ENCODE data around the gene GREB1.

DNA sequence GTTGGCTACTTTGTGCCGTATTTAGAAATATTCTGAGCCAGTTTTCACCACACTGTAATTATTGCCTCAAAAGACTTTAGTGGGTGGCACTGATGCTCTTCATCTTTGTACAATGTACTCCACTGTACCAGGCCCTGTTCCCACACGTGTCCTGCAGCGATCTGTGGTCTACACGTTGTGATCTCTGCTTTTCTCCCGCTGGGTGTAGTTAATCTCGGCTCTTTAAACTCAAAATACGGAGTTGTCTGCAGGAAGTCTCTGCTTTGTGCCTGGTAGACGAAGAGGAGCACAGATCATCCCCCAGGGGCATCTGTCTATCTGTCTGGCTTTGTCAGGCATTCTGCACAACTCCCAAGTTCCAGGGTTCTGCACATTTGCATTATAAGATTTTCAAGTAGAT lies 12.1 kb upstream of the GREB1 start:
- TF ChIP-seq EZH2 (IDR thresholded peaks at IDR 0.05; ENCODE audit: low read depth), result no peak
- TF ChIP-seq, protein P1, sequence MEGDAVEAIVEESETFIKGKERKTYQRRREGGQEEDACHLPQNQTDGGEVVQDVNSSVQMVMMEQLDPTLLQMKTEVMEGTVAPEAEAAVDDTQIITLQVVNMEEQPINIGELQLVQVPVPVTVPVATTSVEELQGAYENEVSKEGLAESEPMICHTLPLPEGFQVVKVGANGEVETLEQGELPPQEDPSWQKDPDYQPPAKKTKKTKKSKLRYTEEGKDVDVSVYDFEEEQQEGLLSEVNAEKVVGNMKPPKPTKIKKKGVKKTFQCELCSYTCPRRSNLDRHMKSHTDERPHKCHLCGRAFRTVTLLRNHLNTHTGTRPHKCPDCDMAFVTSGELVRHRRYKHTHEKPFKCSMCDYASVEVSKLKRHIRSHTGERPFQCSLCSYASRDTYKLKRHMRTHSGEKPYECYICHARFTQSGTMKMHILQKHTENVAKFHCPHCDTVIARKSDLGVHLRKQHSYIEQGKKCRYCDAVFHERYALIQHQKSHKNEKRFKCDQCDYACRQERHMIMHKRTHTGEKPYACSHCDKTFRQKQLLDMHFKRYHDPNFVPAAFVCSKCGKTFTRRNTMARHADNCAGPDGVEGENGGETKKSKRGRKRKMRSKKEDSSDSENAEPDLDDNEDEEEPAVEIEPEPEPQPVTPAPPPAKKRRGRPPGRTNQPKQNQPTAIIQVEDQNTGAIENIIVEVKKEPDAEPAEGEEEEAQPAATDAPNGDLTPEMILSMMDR (conservative IDR thresholded peaks at IDR 0.05), result no peak
